GM19395 (cell line): ENCODE measurements around the gene GPR146.
A peak's percentile ranks its signal among the peaks of the same experiment; 100 is the strongest.

ENCODE experiments used
- ATAC-seq: cut with Tn5 transposase; IDR thresholded peaks from one replicate; pipeline ENCODE4 v1.9.1; 2021; ENCODE audit warnings: mild to moderate bottlenecking, moderate library complexity; ENCODE audit not compliant: unreplicated experiment

The GPR146 gene

GRCh38 chr7:1011297-1012003 lies 32.9 kb upstream of the GPR146 start:
- ATAC-seq, result no peak

- ATAC-seq, result no peak
These were observed 32.2 kb upstream of the GPR146 start for GRCh38 chr7:1012004-1012715.

- ATAC-seq, result no peak
These were observed 31.6 kb upstream of the GPR146 start for GRCh38 chr7:1012716-1013095.

GRCh38 chr7:1013581-1013980 lies 30.8 kb upstream of the GPR146 start:
- no peak for ATAC-seq

- ATAC-seq, result no peak
These were observed 29.7 kb upstream of the GPR146 start for GRCh38 chr7:1014681-1015080.

- no peak for ATAC-seq
These were observed 28.9 kb upstream of the GPR146 start for GRCh38 chr7:1015196-1016121.

GRCh38 chr7:1016577-1017531 lies 27.5 kb upstream of the GPR146 start:
- ATAC-seq, result no peak

- ATAC-seq, result no peak
These were observed 26.6 kb upstream of the GPR146 start for GRCh38 chr7:1017586-1018333.

- no peak for ATAC-seq
These were observed 26.0 kb upstream of the GPR146 start for GRCh38 chr7:1018334-1018695.

GRCh38 chr7:1019255-1019785 lies 25.0 kb upstream of the GPR146 start:
- no peak for ATAC-seq

GRCh38 chr7:1019789-1020610 lies 24.3 kb upstream of the GPR146 start:
- no peak for ATAC-seq

- ATAC-seq, result no peak
These were observed 23.5 kb upstream of the GPR146 start for GRCh38 chr7:1020849-1021251.

- no peak for ATAC-seq
These were observed 23.0 kb upstream of the GPR146 start for GRCh38 chr7:1021366-1021765.

GRCh38 chr7:1021931-1022330 lies 22.4 kb upstream of the GPR146 start:
- no peak for ATAC-seq

GRCh38 chr7:1022356-1022755 lies 22.0 kb upstream of the GPR146 start:
- ATAC-seq, result no peak

GRCh38 chr7:1022801-1023465 lies 21.4 kb upstream of the GPR146 start:
- ATAC-seq, result no peak

GRCh38 chr7:1024331-1024841 lies 20.0 kb upstream of the GPR146 start:
- peak; percentile 51 for ATAC-seq
